GM20431 (cell line): Measurements from ENCODE around the gene BBS5.
"Not testable (repeated sequence)": the region's sequence is repeated elsewhere in the genome, so short reads cannot be mapped to it uniquely, and the experiment has no call there.

Experiments
- in situ Hi-C: fragments of 300-500 bp; cut with MseI, MboI; formaldehyde crosslinking; loops from one replicate; pipeline ENCODE4 v1.15.0; 2020; ENCODE audit warnings: low sequenced_read_pairs; ENCODE audit not compliant: unreplicated experiment

The BBS5 gene

DNA sequence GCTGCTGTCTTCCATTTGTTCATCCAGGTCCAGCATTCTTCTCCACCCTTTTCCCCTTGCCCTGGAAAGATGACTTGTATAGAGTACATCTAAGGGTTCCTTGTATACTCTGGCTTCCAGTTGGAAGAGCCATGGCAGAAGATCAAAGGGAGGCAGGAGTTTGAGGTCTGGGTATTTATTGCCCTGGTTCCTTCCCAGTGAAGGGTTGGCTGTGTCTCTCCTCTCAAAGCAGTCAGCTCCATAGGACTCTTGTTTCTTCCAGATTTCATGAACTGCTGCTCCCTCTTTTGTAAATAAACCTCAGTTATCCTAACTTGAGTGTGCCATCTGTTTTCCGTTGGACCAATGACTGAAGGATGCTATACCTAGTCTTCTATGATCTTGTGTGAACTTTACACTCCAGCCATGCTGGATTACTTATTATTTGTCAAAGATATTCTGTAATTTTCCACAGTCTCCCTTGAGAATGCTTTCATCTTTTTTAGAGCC, 6.4 kb downstream of the BBS5 start:
- in situ Hi-C loops = no loop called here

DNA sequence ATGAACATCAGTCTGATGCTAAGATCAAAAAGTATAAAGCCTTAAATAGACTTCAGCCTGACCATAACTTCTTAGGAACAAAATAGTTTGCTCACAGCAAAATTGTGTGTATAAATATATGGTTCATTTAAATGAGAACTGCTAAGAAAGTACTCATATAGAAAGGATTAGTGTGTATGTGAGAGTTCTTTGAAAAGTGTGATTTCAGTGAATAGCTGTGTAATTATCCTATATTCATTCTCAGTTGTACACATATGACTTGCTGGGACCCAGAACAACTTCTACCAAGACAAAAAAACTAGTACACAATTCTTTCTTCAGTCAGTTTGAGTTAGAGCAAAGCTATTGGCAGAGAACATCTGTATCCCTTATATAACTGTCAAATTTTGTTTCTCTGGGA, 7.2 kb downstream of the BBS5 start:
- in situ Hi-C loops = no loop called here

GRCh38 chr2:169490834-169491233, 11.5 kb downstream of the BBS5 start:
- in situ Hi-C loops = no loop called here

- in situ Hi-C loops = no loop called here
Observed at GRCh38 chr2:169491378-169491777, 12.1 kb downstream of the BBS5 start.

DNA sequence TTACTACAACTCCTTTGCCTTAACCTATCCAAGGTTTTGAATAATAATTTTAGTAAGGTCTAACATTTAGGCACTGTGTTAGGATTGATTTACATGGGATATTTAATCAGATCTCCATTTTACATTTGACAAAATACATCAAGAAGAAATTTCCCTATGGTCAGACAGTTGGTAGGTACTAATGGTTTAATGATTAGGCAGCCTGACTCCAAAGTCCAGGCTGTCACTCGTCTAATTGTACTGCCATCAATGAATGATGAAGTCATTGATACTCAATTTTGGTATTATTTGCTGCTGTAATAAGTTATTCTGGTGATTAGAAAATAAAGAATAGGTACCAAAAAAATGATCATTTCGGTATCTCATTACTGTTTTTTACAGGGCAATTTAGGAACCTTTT, 14.1 kb downstream of the BBS5 start:
- in situ Hi-C loops = no loop called here

DNA sequence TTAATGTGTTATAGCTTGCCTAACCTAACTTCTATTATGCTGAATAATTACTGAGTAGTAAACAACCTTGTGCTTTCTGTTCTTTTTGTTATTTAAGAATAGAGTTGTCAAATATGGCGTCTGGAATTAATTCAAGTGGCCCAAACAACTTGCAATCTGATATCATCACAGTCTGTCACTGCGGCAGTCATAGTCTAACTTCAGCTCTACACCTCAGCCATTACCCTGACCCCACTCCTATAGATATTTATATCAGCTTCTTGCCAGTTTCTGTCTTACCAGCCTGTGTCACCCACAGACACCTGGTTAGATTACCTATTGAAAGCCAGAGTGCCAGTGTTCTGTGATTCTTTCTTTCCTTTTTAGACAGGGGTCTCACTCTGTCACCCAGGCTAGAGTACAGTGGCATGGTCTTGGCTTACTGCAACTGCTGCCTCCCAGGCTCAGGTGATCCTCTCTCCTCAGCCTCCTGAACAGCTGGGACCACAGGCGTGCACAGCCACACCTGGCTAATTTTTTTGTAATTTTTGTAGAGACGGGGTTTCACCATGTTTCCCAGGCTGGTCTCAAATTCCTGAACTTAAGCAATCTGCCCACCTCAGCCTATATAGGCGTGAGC, 16.1 kb downstream of the BBS5 start:
- in situ Hi-C loops = no loop called here

DNA sequence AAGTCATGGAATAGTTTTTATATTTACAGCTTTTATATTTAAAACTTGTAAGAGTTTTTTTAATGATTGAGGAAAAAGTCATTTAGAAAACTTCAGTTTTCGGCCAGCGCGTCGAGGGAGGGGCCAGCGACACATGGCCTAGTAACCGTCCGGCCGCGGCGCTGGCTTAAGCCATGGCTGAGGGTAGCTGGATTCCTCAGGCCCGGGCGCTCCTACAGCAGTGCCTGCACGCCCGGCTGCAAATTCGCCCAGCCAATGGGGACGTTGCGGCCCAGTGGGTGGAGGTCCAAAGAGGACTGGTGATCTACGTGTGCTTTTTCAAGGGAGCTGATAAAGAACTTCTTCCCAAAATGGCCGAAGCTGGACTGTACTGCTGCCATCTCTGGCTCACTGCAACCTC, 25.4 kb downstream of the BBS5 start:
- in situ Hi-C loops = no loop called here

DNA sequence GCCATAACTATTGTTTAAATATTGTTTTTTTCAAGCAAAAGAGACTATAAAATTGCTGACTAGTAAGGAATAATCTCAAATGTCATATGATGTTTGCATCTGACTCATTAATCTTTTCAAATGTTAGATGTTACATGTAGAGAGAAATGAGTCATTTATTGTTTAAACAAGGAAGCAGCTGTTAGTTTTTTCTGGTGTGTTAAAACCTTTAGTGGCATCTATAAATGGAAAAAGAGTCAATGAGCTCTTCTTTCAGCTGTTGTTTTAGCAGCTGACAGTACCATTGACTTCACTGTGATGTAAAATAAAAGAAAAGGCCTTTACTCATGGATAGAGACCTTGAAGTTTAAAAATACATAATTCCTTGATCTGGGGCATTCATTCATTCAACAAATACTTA, 28.4 kb downstream of the BBS5 start:
- in situ Hi-C loops = no loop called here

DNA sequence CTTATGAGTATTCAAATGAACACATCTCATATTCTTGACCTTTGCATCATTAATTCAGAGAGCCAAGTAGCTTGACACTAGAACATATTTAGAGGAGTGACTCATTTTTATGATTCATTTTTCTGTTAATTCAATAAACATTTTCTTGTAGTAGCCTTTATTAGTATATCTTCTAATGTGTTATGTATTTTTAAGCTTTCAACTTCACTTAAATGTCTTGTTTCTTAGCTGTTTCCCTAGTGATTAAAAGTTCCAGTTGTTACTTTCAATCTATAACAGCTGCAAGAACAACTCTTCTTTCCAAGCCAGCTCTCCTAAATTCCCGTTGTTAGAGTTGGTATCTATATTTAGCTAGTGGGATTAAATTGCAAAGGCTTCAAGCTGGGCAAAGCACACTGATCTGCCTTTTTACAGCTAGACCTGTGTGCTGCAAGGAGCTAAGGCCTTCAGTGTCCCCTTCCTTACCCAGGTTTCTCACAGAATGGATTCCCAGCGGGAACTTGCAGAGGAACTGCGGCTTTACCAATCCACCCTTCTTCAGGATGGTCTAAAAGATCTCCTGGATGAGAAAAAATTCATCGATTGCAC, 30.1 kb downstream of the BBS5 start, which contains the start of gene KLHL41:
KLHL41 (plus strand) TSS at position 405 of the 588 bp plus-strand sequence; CDS start at position 482, 77 bp downstream.
- in situ Hi-C loops = no loop called here

- in situ Hi-C loops = no loop called here
Observed at GRCh38 chr2:169509955-169510354, 30.7 kb downstream of the BBS5 start.

DNA sequence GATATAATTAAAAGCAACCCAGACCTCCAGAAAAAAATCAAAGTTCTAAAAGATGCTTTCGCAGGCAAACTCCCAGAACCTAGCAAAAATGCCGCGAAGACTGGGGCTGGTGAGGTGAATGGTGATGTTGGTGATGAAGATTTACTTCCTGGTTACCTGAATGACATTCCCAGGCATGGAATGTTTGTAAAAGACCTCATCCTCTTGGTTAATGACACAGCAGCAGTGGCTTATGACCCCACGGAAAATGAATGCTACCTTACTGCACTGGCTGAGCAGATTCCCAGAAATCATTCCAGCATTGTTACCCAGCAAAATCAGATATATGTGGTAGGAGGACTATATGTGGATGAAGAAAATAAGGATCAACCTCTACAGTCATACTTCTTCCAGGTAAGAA, 31.2 kb downstream of the BBS5 start:
- in situ Hi-C loops = no loop called here

DNA sequence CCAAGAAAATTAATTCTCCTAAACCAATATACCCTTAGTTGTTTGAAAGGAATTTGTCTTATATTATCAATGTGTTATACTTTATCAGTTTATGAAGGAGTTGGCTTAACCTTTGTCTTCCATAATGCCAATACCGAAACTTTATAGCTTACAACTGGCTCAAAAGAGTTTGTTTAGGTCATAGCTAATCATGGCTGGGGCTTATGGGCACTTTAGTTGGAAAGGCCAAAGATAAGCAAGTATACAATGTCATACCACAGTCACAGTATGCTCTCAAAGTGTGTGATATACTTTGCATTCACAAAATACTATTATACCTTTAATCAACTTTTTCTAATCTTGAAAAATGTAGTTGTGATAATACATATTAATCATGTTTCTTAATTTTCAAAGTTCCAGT, 32.5 kb downstream of the BBS5 start:
- in situ Hi-C loops = no loop called here

GRCh38 chr2:169512525-169512924, 33.2 kb downstream of the BBS5 start:
- in situ Hi-C loops = no loop called here

DNA sequence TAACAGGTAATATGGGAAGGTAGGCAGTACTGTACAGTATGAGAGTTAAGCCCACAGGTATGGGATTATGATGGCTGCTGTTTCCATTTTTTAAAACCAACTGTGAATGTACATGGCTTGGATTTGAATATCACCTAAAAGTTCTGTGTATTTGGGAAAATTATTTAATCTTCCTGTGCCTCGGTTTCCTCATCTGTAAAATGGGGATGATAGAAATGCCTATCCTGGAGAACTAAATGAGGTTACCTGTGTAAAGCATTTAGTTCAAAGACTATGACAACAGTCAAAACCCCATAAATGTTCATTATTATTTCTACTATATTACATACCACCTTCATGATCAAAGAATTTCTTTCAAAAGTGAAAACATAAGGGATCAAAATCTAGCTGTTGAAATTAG, 33.8 kb downstream of the BBS5 start:
- in situ Hi-C loops = no loop called here

DNA sequence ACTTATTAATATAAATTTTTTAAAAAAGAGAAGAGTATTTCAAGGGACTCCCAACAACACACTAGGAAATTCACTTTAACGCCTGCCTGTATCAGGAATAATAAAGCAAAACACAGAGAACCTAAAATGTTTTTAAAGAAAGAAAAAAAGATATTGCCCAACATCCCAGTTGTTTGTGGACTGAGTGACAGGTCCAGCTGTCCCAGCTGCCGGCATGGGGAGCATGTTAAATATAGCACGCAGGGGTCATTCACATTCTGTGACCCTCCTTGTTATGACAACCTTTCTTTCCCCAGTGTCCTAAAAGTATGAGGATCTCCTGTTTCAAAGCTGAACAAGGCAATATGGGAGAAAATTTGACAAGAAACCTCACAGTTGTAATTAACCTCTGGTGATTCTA, 34.6 kb downstream of the BBS5 start:
- in situ Hi-C loops = no loop called here

DNA sequence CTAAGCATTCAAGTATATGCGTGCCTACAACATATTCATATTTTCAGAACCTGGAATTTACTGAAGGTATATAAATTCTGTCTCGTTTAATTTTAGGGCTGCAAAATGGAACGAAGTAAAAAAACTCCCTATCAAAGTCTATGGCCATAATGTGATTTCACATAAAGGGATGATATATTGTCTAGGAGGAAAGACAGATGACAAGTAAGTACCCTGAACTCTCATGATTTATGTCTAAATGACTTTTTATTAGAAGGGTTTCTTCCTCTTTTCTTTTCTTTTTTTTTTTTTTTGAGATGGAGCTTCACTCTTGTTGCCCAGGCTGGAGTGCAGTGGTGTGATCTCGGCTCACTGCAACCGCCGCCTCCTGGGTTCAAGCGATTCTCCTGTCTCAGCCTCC, 35.5 kb downstream of the BBS5 start:
- in situ Hi-C loops = not testable (repeated sequence)

DNA sequence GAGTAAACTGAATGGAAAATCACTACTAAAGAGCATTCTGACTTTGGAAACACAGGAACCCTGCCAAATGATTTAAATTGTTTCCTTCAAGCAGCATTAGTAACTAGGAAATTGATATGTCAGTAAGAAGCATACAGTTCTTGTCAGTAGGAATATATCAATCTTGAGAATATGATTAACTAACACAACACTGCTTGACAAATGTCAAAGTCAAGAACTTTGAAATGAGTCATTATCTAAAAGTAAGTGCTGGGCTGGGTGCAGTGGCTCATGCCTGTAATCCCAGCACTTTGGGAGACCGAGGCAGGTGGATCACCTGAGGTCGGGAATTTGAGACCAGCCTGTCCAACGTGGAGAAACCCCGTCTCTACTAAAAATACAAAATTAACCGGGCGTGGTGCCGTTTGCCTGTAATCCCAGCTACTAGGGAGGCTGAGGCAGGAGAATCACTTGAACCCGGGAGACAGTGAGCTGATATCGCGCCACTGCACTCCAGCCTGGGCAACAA, 37.2 kb downstream of the BBS5 start:
- in situ Hi-C loops = not testable (repeated sequence)

DNA sequence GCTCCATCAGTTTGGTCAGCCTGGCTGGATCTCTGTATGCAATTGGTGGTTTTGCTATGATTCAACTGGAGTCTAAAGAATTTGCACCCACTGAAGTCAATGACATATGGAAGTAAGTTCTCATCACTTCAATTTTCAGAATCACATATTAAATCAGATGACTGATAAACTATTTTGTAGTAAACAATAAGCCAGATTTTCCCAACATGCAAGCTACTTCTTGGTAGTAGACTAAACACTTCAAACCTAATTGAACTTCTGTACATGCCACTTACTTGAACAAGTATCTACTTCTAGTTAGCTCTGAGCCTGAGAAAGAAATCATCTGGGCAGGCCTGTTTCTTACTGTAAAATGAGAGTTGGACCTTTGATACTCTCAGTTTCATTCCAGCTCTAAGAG, 41.6 kb downstream of the BBS5 start:
- in situ Hi-C loops = no loop called here

DNA sequence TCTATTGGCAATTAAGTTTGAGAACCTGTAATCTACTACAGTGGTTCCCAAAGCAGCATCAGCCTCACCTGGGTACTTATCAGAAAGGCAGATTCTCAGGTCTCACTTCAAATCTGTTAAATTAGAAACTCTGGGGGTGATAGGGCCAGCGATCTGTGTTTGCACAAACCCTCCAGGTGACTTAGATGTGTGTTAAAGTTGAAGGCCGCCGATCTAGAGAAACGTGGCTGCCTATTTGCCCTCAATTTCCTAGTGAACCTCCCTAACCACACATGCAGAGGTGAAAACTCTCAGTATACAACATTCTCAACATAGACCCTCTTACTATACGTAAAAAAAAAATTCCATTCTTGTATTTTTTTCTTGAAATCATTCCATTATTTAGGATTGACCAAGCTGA, 44.4 kb downstream of the BBS5 start:
- in situ Hi-C loops = no loop called here

GRCh38 chr2:169525434-169525833, 46.1 kb downstream of the BBS5 start:
- in situ Hi-C loops = no loop called here

DNA sequence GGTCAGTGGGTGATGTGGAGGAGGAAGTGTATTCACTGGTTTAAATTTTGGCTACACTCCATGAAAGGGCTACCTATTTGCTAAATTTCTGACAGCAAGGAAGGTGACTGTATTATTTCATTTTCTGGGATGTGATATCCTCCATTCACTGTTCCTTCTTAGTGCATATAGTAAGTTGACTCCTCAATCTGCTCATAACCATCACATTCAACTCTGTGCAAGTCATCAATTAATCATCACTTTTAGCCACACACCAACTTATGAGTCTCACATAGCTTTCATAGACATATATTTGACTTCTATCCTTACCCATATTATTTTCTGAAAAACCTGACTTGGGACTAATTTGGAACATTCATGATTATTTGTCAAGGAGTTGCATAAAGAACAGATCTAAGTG, 47.2 kb downstream of the BBS5 start:
- in situ Hi-C loops = no loop called here

DNA sequence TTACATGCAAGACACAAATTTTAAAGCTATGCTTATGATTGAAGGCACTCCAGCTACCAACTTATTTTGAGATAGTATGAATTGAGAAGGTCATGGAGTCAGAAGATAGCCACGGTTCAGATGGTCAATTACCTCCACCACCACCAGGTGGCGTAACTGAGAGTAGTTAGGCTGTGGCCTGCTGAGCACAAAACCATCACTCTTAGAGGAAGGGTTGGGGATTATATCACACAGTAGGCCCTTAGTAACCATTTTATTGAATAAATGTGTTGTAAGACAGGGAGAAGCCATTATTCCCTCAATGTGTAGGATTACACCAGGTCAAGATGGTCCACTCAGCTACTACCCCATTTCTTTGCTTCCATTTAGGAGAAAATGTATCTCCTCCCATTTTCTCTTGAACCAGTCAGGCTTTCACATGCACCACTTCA, 49.0 kb downstream of the BBS5 start:
- in situ Hi-C loops = no loop called here
